AG20443 (cell line): ENCODE results near the gene CHD5.
A peak's percentile ranks its signal among the peaks of the same experiment; 100 is the strongest.

Experiments used
- DNase-seq: peaks from one replicate; pipeline ENCODE4 v3.0.0; 2012; ENCODE audit warnings: low spot score, mixed read lengths

Gene CHD5

DNA sequence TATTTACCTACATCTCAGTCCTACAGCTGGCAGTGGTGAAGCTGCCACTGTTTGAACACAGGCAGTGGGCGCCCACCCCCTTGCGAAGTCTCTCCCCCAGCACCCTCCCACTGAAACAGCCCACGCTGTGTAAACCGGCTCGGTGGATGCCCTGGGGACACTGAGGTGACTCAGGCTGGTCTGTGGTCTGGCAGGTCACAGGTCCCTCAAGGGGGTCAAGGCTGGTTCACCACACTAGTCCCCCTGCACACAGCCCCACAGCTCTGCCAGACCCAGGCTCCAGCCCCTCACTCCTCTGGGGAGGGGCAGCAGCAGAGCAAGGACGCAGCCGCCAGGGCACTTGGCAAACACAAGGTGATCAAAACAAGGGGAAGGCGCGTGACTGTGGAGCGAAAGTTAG is 7.6 kb downstream of the CHD5 start:
- no peak for DNase-seq

DNA sequence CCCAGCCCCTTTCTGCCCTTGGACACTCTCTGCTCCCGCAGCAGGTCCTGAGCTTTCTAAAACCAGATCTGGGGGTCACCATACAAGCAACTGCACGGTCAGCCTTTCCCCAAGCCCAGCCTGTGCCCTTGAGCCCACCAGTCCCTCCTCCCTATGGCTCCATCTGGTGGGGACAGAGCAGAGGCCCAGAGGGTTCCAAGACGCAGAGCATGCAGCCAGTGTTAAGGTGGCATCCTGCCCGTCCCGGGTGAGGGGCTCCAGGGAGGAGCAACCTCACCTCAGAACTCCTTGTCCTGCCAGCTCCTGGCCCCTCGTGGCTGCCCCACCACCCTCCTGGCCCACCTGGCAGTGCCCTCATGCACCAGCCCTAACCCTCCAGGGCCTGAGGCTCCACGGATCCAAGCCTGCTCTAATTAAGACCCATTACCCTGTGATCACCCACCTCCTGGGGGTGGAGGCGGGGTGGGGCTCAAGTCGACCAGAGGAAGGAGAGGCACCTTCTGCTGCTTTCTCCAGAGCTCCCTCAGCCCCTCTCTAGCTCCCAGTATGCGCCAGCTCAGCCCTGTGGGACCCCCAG is 8.5 kb downstream of the CHD5 start:
- peak; percentile 62 for DNase-seq

- peak; percentile 55 for DNase-seq
Observed at GRCh38 chr1:6170742-6171201, 9.3 kb downstream of the CHD5 start.

- DNase-seq = no peak
Observed at GRCh38 chr1:6170116-6170741, 9.9 kb downstream of the CHD5 start.

DNA sequence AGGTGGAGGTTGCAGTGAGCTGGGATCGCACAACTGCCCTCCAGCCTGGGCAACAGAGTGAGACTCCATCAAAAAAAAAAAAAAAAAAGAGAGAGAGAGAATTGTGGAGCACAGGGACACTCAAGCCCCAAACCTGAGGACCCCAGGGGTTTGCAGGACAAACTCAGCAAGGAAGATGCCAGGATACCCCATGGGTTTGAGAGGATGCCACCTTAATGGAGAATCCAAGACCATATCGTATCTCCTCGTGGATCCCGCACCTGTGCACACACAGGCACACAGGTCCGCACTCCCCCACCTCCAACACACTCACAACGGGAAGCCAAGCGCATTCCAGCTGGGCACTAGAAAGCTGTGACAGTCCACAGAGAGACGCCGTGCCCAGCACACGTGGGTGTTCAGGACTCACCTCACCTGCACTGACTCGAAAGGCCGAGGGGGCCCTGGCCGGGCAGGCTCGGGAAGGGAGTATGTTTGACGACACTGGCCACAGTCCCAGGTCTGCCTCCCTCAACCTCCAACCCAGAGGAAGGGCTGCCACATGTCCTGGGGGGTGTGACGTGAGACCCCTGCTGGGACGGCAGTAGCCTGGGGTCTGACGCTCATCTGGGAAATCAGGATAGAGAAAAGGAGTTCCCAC is 11.1 kb downstream of the CHD5 start:
- DNase-seq = no peak

DNA sequence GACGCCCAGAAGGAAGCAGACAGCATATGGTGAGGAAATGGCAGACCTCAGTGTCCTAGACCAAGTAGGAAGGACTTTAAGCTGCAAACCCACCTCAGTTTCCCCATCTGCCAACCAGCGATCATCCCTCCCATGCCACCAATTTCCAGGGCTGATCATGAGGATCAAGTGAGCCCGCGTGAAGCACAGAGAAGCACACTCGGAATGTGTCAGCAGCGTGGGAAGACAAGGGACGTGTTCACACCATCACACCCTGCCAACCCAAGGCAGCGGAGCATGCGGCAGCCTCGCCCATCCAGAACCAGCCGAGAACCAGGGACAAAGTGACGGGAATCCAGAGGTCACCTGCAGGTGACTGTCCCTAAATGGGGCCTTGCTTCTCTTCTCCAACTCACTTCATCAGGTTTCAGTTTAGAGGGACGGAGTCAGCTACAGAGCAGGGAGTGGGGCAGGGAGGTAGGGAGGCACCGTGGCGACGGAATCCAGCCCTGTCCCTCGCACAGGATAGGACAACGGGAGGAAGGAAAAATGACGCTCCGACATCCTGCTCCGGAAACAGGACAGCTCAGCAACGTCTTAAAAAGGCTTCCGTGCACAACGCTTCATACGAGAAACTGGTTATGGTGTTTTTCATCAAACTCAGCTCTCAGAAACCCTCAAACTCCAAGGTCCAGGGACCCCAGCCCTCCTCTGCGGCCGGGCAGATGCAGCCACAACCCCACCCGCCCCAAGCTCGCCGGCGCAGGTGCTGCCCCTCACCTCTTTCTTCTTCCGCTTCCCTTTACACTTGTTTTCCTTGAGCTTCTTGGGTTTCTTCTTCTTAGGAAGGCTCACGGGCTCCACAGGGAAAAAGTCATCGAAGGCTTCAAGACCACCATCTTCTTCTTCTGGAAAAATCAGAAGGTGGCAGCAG is 12.5 kb downstream of the CHD5 start:
- DNase-seq = no peak

DNA sequence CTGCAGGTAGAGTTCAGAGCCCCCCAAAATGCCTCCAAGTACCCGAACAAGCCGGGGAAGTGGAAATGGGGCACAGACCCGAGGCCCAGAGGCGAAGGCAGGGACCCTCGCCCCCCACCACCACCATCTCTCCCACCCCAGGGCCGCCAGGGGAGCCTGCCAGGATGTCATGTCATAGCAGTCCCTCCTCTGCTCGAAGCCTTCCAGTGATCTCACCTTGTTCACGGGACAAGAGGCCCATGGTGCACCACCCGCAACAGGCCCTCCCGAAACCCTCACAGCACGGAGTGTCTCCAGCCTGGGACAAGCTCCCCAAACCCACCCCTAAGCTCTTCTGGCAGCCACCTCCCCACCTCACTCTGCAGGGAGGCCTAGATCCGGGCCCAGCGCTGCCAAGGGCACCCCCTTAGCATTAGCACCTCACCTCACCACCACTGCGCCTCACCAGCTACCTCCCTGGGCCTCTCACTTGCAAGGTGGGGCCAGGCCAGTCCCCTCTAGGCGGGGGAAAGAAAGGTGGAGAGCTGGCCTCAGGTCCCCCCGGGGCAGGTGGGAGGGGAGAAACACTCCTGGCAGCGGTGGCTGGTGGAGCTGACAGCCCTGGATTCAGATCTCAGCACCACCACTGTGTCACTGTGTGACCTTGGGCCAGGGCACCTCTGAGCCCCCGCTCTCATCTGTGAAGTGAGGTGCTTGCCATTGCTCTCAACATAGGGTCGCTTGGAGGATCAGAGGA is 13.3 kb downstream of the CHD5 start:
- DNase-seq = no peak

DNA sequence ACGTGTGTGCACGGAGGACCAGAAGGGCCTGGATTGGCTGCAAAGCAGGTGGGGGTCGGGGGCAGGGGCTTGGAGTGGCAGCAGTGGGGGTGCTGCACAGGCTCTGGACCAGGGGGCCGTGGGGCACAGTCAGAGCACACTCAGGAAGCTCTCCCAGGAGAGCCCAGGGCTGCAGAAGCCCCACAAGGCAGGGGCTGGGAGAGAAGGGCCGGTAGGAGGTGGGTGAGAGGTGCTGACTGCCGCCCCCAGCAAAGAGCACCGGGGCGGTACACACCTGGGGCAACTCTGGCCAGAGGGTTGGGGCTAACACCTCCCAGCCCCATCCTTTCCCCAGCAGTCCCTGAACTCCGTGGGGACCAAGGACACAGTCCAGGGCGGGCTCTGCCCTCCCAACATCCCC is 13.9 kb downstream of the CHD5 start:
- no peak for DNase-seq

DNA sequence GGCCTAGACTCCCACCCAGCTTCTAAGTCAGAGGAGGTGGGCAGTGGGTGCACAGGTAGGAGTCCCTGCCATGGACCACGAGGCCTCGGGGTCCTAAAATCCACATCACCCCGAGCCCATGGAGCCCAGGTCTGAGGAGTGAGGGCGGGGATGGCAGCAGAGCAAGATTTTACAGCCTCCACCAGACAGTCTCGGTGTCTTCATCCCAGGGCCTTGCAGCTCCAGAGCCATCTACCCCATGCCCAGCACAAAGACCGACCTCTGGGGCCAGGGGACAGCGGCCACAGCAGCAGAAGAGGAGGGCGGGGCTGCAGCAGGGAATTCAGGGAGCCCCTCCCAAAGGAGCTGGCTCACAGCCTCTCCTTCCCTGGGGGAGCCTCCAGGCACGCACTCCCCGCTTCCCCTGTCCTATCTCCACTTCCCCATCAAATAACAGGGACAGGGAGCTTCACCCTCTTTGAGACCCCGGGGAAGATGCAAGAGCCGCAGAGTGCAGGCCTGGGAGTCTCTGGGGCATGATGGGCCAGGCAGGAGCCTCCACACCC is 14.6 kb downstream of the CHD5 start:
- DNase-seq = no peak

GRCh38 chr1:6165027-6165426 is 15.1 kb downstream of the CHD5 start:
- DNase-seq = no peak

DNA sequence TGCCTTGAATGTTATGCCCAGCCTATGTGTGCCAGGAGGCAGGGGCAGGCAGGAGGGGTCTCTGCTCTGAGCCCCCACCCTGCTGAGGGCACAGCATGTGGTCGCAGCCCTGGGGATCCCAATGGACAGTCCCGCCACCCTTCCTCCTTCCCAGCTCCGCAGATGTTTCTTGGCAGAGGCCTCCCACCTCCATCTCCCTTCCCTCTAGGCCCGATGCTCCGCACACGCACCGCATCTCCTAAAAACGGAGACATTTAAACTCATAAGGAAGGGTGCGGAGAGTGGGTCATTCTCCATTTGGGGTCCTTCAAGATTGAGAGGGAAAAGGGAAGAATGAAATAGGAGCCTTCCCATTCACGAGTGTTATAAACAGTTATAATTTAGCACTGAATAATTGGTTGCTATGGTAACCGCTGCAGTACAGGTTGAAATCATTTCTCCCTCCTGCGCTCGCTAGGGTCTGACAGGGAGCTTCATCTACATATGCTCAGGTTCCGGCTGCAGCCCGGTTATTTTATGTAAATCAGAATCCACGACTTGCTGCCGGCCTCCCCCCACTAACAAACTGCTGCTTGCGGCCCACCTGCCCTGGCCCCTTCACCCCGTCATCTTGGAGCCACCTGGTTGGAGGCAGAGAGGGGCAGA is 16.0 kb downstream of the CHD5 start:
- no peak for DNase-seq

DNA sequence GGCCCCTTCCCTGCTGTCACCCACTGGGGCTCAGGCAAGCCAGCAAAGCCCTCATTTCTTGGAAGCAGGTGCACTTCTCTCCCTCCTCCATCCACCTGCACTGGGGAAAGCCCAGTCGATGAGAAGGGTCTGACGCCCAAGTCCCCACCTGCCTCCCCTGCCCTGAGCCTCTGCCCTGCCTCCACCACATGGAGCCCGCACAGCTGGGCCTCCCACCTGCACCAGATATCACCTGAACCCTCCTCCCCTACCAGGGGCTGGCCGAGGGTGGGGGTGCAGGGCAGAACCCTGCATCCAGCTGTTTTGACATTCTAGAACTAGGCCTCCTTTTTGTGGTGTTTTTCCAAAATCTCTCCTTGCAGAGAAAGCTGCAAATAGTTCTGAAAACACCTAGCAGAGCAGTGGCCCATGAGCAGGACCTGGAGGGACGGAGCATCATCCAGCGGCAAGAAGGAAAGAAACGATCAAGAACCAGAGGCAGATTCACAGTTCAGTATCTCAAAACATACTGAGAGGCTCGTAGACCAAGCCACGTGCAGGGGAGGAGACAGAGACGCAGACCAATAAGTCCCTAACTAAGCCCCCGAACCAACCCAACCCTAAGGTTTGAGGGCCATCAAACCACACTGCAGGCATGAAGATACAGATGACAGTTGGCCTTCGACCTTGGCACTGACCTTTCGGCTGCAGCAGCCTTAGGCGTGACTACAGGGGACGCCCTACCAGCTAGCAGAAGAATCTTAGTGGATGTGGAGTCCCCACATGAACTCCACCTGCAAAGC is 16.7 kb downstream of the CHD5 start:
- DNase-seq = no peak

GRCh38 chr1:6162773-6163172 is 17.3 kb downstream of the CHD5 start:
- DNase-seq = no peak

- DNase-seq = no peak
Observed at GRCh38 chr1:6162341-6162740, 17.8 kb downstream of the CHD5 start.

- DNase-seq = no peak
Observed at GRCh38 chr1:6158181-6158580, 21.9 kb downstream of the CHD5 start.

DNA sequence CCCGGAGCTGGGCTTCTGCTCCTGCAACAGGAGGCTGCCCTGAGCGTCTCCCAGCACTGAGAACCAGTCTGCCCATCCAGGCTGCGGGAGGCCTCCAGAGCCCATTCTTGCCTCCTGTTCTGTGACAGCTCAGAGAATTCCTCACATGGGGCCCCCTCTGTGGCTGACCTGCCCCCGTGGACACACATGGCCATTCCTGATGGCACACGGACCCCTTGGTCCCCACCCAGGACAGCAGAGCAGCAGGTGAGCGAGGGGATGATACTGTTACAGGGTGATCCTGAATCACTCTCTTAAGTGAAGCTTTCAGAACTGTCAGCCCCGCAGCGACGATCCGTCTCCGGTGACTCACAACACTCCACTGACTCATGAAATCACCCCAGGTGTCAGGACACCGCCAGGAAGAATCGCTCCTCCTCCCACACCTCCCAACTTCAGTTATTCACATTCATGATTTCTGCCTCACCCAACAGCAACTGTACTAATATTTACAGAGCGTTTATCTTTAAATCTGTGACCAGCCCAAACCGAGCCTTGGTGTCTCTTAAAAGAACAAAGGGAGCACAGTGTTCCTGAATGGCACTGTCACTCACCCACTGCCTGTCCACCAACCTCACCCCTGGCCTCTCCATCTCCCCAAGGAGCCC is 22.5 kb downstream of the CHD5 start:
- no peak for DNase-seq

DNA sequence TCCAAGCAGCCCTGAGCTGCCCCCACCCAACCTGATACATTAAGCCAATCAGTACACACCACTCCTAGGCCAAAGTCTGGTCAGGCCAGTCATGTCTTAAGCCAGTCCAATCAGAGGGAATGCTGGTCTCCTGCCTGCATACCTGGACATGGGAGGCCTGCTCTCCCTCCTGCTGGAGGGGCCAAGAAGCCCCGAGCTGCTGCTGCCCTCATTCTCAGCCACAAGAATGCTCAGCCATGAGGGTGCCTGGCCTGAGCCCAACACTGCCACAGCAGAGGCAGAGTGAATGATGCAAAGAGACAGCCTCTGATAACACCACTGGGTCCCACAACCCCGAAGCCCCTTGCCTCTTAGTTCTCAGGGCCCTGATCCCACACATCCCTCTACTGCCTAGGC is 23.0 kb downstream of the CHD5 start:
- DNase-seq = no peak

DNA sequence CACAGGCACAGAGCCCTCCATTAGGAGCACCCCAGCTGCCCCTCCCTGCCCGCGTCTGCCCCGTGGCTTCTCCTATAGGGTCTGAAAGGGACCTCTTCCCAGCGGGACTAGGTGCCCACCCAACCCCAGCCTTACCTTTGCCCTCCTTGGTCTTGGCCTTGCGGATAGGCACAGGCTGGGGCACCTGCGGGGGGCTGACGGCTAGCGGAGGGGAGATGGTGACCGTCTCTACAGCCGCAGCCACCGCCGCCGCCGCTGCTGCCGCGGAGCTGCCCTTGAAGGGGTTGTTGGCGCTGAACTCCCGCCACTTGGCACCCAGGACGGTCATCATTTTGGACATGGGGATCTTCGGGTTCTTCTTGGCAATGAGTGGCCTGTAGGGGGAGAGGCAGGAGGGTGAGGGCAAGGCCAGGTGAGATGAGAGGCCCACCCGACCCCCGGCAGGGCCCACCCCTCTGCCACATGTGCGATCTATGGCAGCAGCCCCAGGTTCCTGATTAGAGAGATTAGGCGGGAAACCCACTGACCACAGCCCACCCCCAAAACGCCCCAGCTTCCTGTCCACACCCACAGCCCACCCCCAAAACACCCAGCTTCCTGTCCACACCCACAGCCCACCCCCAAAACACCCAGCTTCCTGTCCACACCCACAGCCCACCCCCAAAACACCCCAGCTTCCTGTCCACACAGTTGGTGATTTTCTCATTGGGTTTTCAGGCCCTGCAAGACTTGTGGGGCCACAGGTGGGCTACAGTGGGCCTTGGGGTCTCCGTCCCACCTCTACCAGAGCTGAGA is 25.4 kb downstream of the CHD5 start:
- DNase-seq = no peak

DNA sequence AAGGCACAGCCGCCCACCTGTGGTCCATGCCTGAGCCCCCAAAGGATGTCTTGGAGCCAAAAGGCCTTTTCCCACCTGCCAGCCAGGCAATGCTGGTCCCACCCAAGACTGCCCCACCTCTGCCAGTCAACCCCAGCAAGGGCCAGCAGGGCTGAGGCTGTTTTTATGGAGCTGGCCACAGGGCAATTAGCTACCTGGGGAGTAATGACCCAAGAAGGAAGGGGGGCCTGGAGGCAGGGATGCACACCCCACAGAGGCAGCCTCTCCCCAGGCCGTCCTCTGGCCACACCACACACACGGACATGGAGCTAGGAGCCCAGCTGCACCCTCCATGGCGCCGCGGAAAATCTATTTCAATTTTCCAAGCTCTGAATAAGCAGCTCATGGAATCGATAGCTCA is 27.2 kb downstream of the CHD5 start:
- no peak for DNase-seq
